WTC11 (cell line): ENCODE data around the gene SH3TC1.

Source experiments
- CTCF ChIP-seq: fragments of 200-600 bp; IDR thresholded peaks from 2 replicates; pipeline ENCODE4 v1.8.0; 2022; ENCODE audit warnings: antibody characterized with exemption
- NR1H2 ChIP-seq: sonication (generic); formaldehyde crosslinking; IDR thresholded peaks from 2 replicates; pipeline ENCODE4 v1.9.0; 2021; ENCODE audit warnings: mild to moderate bottlenecking, moderate library complexity, missing genetic modification reagents

DNA sequence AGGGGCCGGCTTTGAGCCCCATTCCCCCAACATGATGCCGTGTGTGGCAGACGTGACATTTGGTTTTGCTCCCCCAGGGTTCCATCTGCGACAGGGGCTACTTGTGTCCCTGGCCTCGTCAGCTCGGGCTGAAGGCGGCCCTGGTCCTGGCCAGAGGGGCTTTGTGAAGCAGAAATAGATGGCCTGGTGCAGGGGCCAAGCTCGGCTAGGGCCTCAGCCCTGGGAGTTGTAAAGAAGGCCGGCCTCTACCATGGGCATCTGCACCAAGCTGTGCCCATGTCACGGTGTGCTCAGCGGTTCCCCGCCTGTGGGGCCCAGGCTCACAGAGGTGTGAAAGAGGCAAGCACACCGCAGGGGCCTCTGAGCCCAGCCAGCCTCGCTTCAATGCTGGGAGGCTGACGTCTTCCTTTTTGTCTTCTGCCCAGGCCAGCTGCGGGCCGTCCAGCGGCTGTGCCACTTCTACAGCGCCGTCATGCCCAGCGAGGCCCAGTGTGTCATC is 32.5 kb downstream of the SH3TC1 start:
- no peak for TF ChIP-seq NR1H2 (CRISPR knock-in tag)
- no peak for TF ChIP-seq CTCF
